Ramos (cell line): Measurements from ENCODE around the gene NPC2.
"Not testable (repeated sequence)": the region's sequence is repeated elsewhere in the genome, so short reads cannot be mapped to it uniquely, and the experiment has no call there.

Experiments
- in situ Hi-C: fragments of 300-500 bp; cut with MboI; formaldehyde crosslinking; loops from one replicate; pipeline ENCODE4 v1.14.3; 2022; ENCODE audit warnings: low sequenced_read_pairs; ENCODE audit not compliant: unreplicated experiment

The NPC2 gene

GRCh38 chr14:74476107-74476506 is 17.0 kb downstream of the NPC2 start:
- in situ Hi-C loops: no loop called here

- in situ Hi-C loops: no loop called here
These were observed 17.4 kb downstream of the NPC2 start for GRCh38 chr14:74475678-74476077.

DNA sequence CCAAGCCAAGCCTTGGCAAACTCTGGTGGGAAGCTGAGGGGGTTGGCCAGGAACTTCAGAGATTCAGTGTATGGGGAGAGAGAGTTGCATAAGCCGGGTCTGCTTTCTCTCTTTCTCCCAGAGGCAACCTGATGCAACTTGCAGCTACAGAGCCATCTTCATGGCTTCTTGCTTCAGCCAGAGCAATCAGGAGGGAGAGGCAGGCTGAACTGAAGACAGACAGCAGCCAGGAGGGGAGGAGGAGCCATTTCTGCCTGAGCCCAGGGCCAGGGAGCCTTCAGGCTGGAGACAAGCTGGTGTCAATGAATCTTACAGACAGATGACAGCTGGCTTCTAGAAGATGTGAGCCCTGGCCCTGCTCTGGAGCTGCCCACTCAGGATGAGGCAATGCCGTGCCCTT is 18.7 kb downstream of the NPC2 start:
- in situ Hi-C loops: no loop called here

- in situ Hi-C loops: no loop called here
These were observed 20.5 kb downstream of the NPC2 start for GRCh38 chr14:74472601-74473000.

GRCh38 chr14:74469548-74470518 is 23.3 kb downstream of the NPC2 start:
- in situ Hi-C loops: no loop called here

GRCh38 chr14:74468513-74468912 is 24.6 kb downstream of the NPC2 start:
- in situ Hi-C loops: no loop called here

- in situ Hi-C loops: no loop called here
These were observed 27.8 kb downstream of the NPC2 start for GRCh38 chr14:74465335-74465734.

DNA sequence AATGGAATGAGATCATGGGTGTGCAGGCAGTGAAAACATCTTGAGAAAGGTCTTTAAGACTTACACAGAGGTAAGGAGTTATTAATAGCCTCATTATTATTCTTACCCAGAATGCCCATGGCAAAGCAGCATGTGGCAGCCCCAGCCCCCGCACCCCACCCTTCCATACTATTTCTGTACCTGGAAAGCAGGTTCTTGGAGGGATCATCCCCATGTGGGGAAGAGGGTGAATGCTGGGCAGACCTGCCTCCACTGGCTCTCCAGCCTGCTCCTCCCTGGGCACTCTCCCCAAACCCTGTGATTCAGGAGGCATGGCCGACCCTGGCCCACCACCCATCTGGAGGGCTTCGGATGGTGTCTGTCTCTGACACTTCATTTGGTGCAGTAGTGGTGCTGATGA is 28.3 kb downstream of the NPC2 start:
- in situ Hi-C loops: no loop called here

- in situ Hi-C loops: no loop called here
These were observed 29.4 kb downstream of the NPC2 start for GRCh38 chr14:74463697-74464096.

DNA sequence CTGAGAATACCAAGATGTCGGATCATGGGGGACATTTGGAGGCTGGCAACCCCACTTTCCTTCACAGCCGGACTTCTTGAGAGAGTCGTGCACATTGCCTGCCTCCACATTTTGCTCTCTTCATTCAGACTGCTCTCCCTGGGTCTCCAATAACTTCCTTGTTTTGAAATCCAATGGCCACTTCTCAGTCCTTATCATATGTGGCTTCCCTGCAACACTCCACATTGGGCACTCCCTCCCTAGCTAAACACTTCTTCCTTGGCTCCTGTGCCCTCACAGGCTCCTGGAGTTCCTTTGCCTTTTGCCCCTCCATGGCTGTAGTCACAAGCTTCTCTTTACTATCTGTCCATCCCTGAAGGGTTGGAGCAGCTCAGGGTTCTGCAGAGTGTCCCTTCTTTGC is 30.1 kb downstream of the NPC2 start:
- in situ Hi-C loops: no loop called here

- in situ Hi-C loops: no loop called here
These were observed 33.1 kb downstream of the NPC2 start for GRCh38 chr14:74459976-74460375.

GRCh38 chr14:74459289-74459946 is 33.7 kb downstream of the NPC2 start:
- in situ Hi-C loops: no loop called here

- in situ Hi-C loops: no loop called here
These were observed 35.6 kb downstream of the NPC2 start for GRCh38 chr14:74457565-74457895.

DNA sequence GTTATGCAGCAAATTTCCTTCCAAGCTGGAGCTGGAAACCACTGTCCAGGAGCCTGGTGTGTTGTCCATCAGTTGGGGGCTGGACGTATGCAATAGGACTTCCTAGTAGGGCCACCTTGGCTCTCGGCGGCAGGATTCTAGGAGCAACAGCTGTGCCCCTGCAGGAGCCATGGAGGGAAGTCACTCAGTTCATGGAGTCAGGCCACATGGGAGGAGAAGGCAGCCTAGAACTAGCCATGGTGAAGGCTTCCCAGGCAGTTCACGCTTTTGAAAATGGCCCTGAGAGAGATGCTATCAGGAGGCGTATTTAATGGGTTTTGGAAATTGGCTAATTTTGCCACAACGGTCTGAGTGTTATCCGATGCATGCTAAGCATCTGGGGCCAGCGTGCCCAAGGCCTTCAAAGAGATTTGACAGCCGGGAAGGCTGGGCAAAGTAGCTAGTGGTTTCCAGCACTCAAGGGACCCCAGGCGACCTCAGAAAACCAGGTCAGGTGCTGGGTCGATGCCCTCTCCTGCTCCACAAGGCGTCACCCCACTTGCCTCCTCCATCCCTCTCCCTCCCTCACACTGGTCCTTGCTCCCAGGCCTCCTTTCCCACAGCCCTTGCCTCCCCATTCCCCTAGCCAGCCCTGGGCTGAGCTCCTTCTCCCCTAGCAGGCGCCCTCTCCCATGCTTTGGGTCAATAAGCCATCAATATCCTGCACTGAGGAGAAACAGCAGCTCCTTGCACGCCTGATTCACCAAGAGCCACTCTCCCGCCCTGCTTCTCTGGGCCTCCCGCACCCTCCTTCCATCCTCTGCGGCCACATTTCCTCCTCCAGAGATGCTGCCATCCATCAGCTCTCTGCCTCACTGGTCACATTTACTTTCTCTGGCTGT is 36.2 kb downstream of the NPC2 start:
- in situ Hi-C loops: no loop called here

- in situ Hi-C loops: not testable (repeated sequence)
These were observed 38.7 kb downstream of the NPC2 start for GRCh38 chr14:74454397-74454796.

GRCh38 chr14:74444866-74445265 is 48.2 kb downstream of the NPC2 start:
- in situ Hi-C loops: no loop called here

GRCh38 chr14:74442757-74443156 is 50.3 kb downstream of the NPC2 start:
- in situ Hi-C loops: no loop called here

DNA sequence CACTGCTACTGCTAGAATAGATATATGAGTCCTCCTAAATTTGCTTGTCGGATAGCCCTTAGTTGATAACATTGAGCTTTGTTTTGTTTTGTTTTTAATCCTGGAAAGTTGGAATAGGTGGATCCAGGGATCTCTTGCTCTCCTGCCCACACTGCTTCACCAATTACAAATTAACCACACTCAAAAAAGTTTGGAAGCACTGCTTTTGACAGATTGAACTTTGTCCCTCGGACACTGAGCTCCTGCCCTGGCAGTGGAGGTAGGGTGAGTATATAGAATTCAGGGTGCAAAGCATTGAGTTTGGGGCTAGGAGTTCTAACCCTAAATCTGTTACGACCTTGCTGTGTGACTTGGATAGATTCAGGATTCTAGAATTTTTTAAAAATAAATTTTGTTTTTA is 52.0 kb downstream of the NPC2 start:
- in situ Hi-C loops: no loop called here

- in situ Hi-C loops: no loop called here
These were observed 54.7 kb downstream of the NPC2 start for GRCh38 chr14:74438351-74438915.

GRCh38 chr14:74437496-74438053 is 55.5 kb downstream of the NPC2 start:
- in situ Hi-C loops: no loop called here
